Stomach (tissue), 9 donors: ENCODE results near the gene TAX1BP1. TPM values are rescaled to one million over a fixed set of nuclear protein-coding genes. Genes with fewer than 3 reads are reported as not detected.

Experiments
- DNase-seq, 2 donors: peaks; one replicate each; pipeline versions ENCODE4 v3.0.0 to v3.0.0-alpha.2; 2013 to 2019
- H3K27ac ChIP-seq, 5 donors: fragments of 200-600 bp in 4 of 5; sonication (generic) in 4 of 5; one replicate each; pipeline ENCODE4 v1.5.1; 2013 to 2019; ENCODE audit warnings: mild to moderate bottlenecking in 1 of 5, moderate library complexity in 1 of 5
- H3K27me3 ChIP-seq, 3 donors: fragments of 200-600 bp; sonication (generic); one replicate each; pipeline ENCODE4 v1.5.1; 2017 to 2019; ENCODE audit warnings: mixed run types in 1 of 3
- H3K36me3 ChIP-seq, 4 donors: fragments of 200-600 bp; sonication (generic); 1 replicate in 3 of 4; 2 replicates in 1 of 4; pipeline ENCODE4 v1.5.1; 2016 to 2019
- H3K4me1 ChIP-seq, 4 donors: fragments of 200-600 bp; sonication (generic); one replicate each; pipeline ENCODE4 v1.5.1; 2016 to 2019
- H3K4me3 ChIP-seq, 4 donors: fragments of 200-600 bp; sonication (generic) in 3 of 4; one replicate each; pipeline ENCODE4 v1.5.1; 2016 to 2019; ENCODE audit warnings: mild to moderate bottlenecking in 1 of 4
- H3K9me3 ChIP-seq, 4 donors: fragments of 200-600 bp; sonication (generic); one replicate each; pipeline ENCODE4 v1.5.1; 2016 to 2019
- EP300 ChIP-seq: sonication (generic); formaldehyde crosslinking; IDR thresholded peaks from one replicate; pipeline ENCODE4 v1.6.1; 2017; ENCODE audit warnings: antibody characterized with exemption
- POLR2A ChIP-seq, 4 donors: fragments of 450-650 bp; IDR thresholded peaks; one replicate each; pipeline ENCODE4 v1.6.1; 2016; ENCODE audit warnings: antibody characterized with exemption in 4 of 4, control low read depth in 2 of 4, mild to moderate bottlenecking in 1 of 4, moderate library complexity in 1 of 4
- POLR2AphosphoS5 ChIP-seq, 3 donors: sonication (generic); formaldehyde crosslinking; IDR thresholded peaks; one replicate each; pipeline ENCODE4 v1.6.1; 2016; ENCODE audit warnings: antibody characterized with exemption in 3 of 3
- WGBS, 5 donors: extraction: QIAGEN DNeasy Blood & Tissue Kit in 3 of 5; methylation state at CpG; one replicate each; pipeline versions ENCODE4 v1.1.5 to v1.1.7; 2013 to 2018; 5-methylcytosine and 5-hydroxymethylcytosine counted together
- intact Hi-C: fragments of 100-400 bp; cut with DNase I; formaldehyde crosslinking; loops from one replicate; pipeline ENCODE4 v1.15.1; 2023; ENCODE audit warnings: low total_unique reads
- polyA plus RNA-seq, 3 donors: library from polyadenylated mRNA; stranded (reverse); fragments of 200-250 nt; gene quantifications; one replicate each; pipeline ENCODE4 v1.2.3, GENCODE V29; 2013
- total RNA-seq, 5 donors: library from RNA; depleted of rRNA; stranded (reverse); fragments of >200 nt; gene quantifications; one replicate each; pipeline versions ENCODE4 v1.1.0 to v1.2.3, GENCODE V29; 2014 to 2016
- TF ChIP-seq, protein P1 (sequence below), 7 experiments: fragments of 450-650 bp in 4 of 7; fragments of 200-600 bp in 3 of 7; sonication (generic) in 3 of 7; IDR thresholded peaks; one replicate each; pipeline ENCODE4 v1.5.1; 2016 to 2019; ENCODE audit warnings: antibody characterized with exemption in 7 of 7, control low read depth in 2 of 7, mild to moderate bottlenecking in 1 of 7
- donor health status: healthy with polysubstance abuse.
- donor health status: Bipolar disorder and iron deficiency.
- donor health status: healthy.

TAX1BP1 gene
- total and polyA plus RNA-seq, 8 donors = 43.4 to 199 (median 71.0) TPM

DNA sequence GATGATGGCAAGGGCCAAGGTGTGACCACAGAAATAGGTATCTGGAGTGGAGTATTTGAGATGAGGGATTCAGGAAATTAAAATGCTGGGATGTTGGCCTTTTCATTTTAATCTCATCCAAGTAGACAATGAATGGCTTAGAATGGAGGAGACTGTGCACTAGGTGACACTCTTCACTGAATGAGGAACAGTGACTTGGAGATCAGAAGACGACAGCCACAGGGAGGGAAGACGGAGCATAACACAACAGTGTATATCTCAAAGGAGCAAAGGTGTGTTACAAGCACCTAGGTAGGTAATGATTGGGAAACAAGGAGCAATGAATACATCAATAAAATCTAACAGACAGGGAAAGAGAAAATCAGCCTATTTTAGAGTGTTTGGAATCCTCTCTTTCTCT is 4.1 kb upstream of the TAX1BP1 start:
- H3K36me3 ChIP-seq = no peaks in the 10 kb centered on the region
- no peak overlapping the region for H3K4me3 ChIP-seq
- TF ChIP-seq, protein P1, sequence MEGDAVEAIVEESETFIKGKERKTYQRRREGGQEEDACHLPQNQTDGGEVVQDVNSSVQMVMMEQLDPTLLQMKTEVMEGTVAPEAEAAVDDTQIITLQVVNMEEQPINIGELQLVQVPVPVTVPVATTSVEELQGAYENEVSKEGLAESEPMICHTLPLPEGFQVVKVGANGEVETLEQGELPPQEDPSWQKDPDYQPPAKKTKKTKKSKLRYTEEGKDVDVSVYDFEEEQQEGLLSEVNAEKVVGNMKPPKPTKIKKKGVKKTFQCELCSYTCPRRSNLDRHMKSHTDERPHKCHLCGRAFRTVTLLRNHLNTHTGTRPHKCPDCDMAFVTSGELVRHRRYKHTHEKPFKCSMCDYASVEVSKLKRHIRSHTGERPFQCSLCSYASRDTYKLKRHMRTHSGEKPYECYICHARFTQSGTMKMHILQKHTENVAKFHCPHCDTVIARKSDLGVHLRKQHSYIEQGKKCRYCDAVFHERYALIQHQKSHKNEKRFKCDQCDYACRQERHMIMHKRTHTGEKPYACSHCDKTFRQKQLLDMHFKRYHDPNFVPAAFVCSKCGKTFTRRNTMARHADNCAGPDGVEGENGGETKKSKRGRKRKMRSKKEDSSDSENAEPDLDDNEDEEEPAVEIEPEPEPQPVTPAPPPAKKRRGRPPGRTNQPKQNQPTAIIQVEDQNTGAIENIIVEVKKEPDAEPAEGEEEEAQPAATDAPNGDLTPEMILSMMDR (IDR thresholded peaks at IDR 0.05) = no peak
- no peak for TF ChIP-seq EP300
- no peak for TF ChIP-seq POLR2AphosphoS5 (IDR thresholded peaks at IDR 0.05)
- TF ChIP-seq POLR2A (IDR thresholded peaks at IDR 0.05) = no peak
- H3K27ac ChIP-seq = peak overlapping the region in 1 of 5 donors; percentile 18
- intact Hi-C loops = no loop called here
- H3K4me1 ChIP-seq = peaks cover 26 to 32% (median 28%) of the 10 kb centered on the region in 4 donors
- H3K9me3 ChIP-seq = no peaks in the 10 kb centered on the region
- H3K27me3 ChIP-seq = no peaks in the 10 kb centered on the region
- WGBS, 5 donors = 92 to 98% (median 94%) methylated on average over 2 of the region's 2 CpGs
- no peak for DNase-seq

DNA sequence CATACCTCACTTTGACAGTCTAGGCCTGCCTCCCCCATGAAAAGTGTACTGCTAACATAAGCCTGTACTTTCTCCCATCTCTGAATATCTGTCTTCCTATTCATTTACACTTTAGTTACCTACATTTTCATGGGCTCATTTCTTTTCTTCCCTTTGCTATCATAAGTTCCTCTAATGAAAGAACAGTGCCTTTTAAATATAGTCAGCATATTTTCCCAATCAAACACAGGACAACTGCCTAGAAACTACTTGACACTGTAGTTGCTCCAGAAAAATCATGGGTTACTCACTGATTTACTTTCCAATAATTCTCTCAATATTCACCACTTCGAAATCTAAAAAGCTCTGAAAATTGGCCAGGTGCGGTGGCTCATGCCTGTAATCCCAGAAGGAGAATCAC is 2.8 kb upstream of the TAX1BP1 start:
- Histone ChIP-seq H3K27ac (no peak overlapping the region), H3K36me3 (no peaks in the 10 kb centered on the region), H3K4me1 (peaks cover 31 to 45% (median 39%) of the 10 kb centered on the region in 4 donors), H3K4me3 (no peak overlapping the region), H3K27me3 (no peaks in the 10 kb centered on the region), H3K9me3 (no peaks in the 10 kb centered on the region)
- intact Hi-C loops = no loop called here
- 55 to 95% (median 68%) methylated on average over 2 of the region's 2 CpGs for WGBS, 5 donors
- DNase-seq = no peak
- TF ChIP-seq POLR2A (IDR thresholded peaks at IDR 0.05) (no peak), EP300 (no peak)

DNA sequence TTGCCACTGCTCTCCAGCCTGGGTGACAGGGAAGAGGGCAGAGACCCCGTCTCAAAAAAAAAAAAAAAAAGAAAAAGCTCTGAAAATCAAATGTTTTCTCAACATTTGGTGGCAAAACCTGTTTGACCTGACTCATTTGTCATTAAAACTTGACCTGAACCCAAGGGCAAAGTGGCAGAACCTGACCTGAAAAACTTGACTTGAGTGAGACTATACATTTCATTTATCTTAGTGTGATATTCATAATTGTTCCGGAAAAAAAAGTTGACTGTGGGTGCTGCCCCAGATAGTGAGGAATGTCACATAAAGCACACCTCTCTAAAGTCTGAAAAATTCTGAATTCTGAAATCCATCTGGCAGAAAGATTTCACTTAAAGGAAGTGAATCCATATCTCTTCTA is 2.3 kb upstream of the TAX1BP1 start:
- no peak overlapping the region for H3K4me3 ChIP-seq
- DNase-seq = peak in 1 of 2 donors; percentile 73
- WGBS, 5 donors = 35 to 60% (median 48%) methylated on average over 2 of the region's 2 CpGs

DNA sequence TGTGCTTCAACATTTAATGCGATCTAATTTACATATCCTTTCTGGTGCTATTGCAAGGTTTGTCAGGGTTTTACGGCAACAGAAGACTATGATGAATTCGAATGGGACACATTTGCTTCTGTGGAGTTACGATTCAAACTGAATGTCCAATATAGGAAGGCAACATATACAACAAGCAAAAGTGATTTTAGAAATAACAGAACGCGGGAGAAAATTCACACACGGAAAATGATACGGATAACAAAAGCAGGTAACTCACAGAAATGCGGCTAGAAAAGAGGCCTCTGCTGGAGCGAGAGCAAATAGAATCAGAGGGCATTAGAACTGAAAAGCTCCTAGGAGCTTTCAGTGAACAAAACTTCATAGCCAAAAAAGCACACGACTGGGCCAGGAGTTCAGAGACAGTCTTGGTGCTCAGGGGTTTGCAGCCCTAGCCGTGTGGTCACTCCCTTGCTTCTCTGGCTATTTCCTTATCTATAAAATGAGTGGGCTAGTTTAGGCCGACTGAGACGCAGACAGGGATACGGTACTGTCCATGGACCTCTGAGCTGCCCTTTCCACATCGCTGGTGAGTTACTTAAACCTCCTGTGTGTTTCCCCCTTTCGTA is 557 bp upstream of the TAX1BP1 start:
- Histone ChIP-seq H3K27me3 (no peaks in the 10 kb centered on the region), H3K27ac (peak overlapping the region; percentile 96 to 100 (median 98)), H3K4me3 (peak overlapping the region; percentile 78 to 99 (median 86)), H3K4me1 (peaks cover 43 to 62% (median 54%) of the 10 kb centered on the region in 4 donors), H3K9me3 (no peaks in the 10 kb centered on the region), H3K36me3 (no peaks in the 10 kb centered on the region)
- no peak for DNase-seq
- intact Hi-C loops = no loop called here
- WGBS, 5 donors = 2 to 5% (median 4%) methylated on average over 17 of the region's 17 CpGs
- no peak for TF ChIP-seq POLR2A (IDR thresholded peaks at IDR 0.05)
- TF ChIP-seq, protein P1 (IDR thresholded peaks at IDR 0.05) = no peak
- no peak for TF ChIP-seq POLR2AphosphoS5 (IDR thresholded peaks at IDR 0.05)
- TF ChIP-seq EP300 = no peak

More for the DNA sequence above, 2.3 kb upstream of the TAX1BP1 start:
- Histone ChIP-seq H3K27me3 (no peaks in the 10 kb centered on the region), H3K36me3 (no peaks in the 10 kb centered on the region), H3K4me1 (peaks cover 36 to 50% (median 44%) of the 10 kb centered on the region in 4 donors), H3K9me3 (no peaks in the 10 kb centered on the region), H3K27ac (peak overlapping the region in 3 of 5 donors; percentile 1 to 98 (median 96))
- intact Hi-C loops = no loop called here
- no peak for TF ChIP-seq EP300
- TF ChIP-seq POLR2AphosphoS5 (IDR thresholded peaks at IDR 0.05) = no peak
- no peak for TF ChIP-seq POLR2A (IDR thresholded peaks at IDR 0.05)
- TF ChIP-seq, protein P1 (IDR thresholded peaks at IDR 0.05) = no peak
